CD4-positive, CD25-positive, alpha-beta regulatory T cell (primary cell): ENCODE data around the gene ELMO1. TPM values are rescaled to one million over a fixed set of nuclear protein-coding genes. Genes with fewer than 3 reads are reported as not detected.

Experiments
- ATAC-seq, 2 donors: fragments of 150-1000 bp; cut with Tn5 transposase; one replicate each; pipeline ENCODE4 v1.10.0; 2021; ENCODE audit warnings: low read depth in 2 of 2, moderate number of reproducible peaks in 2 of 2, moderate library complexity in 1 of 2
- DNase-seq, 3 donors: peaks; one replicate each; pipeline versions ENCODE4 v3.0.0 to v3.0.0-alpha.2; 2012 to 2022; ENCODE audit warnings: mixed read lengths in 1 of 3
- H3K27ac ChIP-seq: one replicate; pipeline ENCODE4 v1.7.0; 2013; ENCODE audit warnings: mild to moderate bottlenecking, low read length; ENCODE audit not compliant: insufficient read depth, poor library complexity, severe bottlenecking
- H3K27me3 ChIP-seq: one replicate; pipeline ENCODE4 v1.7.0; 2013; ENCODE audit warnings: low read length; ENCODE audit not compliant: control insufficient read depth, insufficient read depth
- H3K36me3 ChIP-seq: one replicate; pipeline ENCODE4 v1.7.0; 2013; ENCODE audit warnings: mild to moderate bottlenecking, low read length, moderate library complexity; ENCODE audit not compliant: control insufficient read depth, insufficient read depth
- H3K4me1 ChIP-seq: 2 replicates; pipeline ENCODE4 v1.7.0; 2013; ENCODE audit warnings: mild to moderate bottlenecking, low read length; ENCODE audit not compliant: insufficient read depth, control insufficient read depth, poor library complexity, severe bottlenecking
- H3K4me3 ChIP-seq: one replicate; pipeline ENCODE4 v1.7.0; 2013; ENCODE audit warnings: low read depth, mild to moderate bottlenecking, low read length, moderate library complexity
- H3K9me3 ChIP-seq, 2 experiments: 1 replicate in 1 of 2; 2 replicates in 1 of 2; pipeline ENCODE4 v1.7.0; 2013; ENCODE audit warnings: low read length in 2 of 2, mild to moderate bottlenecking in 1 of 2, moderate library complexity in 1 of 2; ENCODE audit not compliant: control insufficient read depth in 2 of 2
- H3K27ac Mint-ChIP-seq, 3 donors: one replicate each; pipeline ENCODE4 v1.8.0; 2020 to 2022; ENCODE audit warnings: mild to moderate bottlenecking in 3 of 3, mixed read lengths in 3 of 3, moderate library complexity in 2 of 3
- H3K27me3 Mint-ChIP-seq: one replicate; pipeline ENCODE4 v1.8.0; 2022; ENCODE audit warnings: mild to moderate bottlenecking, mixed read lengths
- H3K36me3 Mint-ChIP-seq: one replicate; pipeline ENCODE4 v1.8.0; 2020; ENCODE audit warnings: mixed read lengths
- H3K4me1 Mint-ChIP-seq, 4 donors: one replicate each; pipeline ENCODE4 v1.8.0; 2020 to 2022; ENCODE audit warnings: mixed read lengths in 4 of 4, mild to moderate bottlenecking in 1 of 4
- H3K4me3 Mint-ChIP-seq, 4 donors: one replicate each; pipeline ENCODE4 v1.8.0; 2020 to 2022; ENCODE audit warnings: mild to moderate bottlenecking in 4 of 4, mixed read lengths in 4 of 4, moderate library complexity in 3 of 4
- H3K9me3 Mint-ChIP-seq, 7 donors: one replicate each; pipeline ENCODE4 v1.8.0; 2020 to 2022; ENCODE audit warnings: mixed read lengths in 7 of 7, mild to moderate bottlenecking in 3 of 7, moderate library complexity in 2 of 7
- polyA plus RNA-seq, 4 donors: library from polyadenylated mRNA; unstranded; fragments of 300-500 nt; fragmentation: Illumina TruSeq; gene quantifications; one replicate each; pipeline ENCODE4 v1.2.3, GENCODE V29; 2021
- total RNA-seq: library from RNA; stranded (reverse); gene quantifications from one replicate; pipeline ENCODE4 v1.2.3, GENCODE V29; 2022

The ELMO1 gene
- total and polyA plus RNA-seq, 5 donors from 2014 or later: 39.5 to 162 (median 53.5) TPM

- H3K4me3 Mint-ChIP-seq: no peak overlapping the region
- peaks cover 40% of the 10 kb centered on the region for H3K36me3 Mint-ChIP-seq
- peaks cover 0 to 2% (median 0%) of the 10 kb centered on the region in 7 donors for H3K9me3 Mint-ChIP-seq
- Histone ChIP-seq H3K27me3 (no peaks in the 10 kb centered on the region), H3K36me3 (peaks cover 9% of the 10 kb centered on the region), H3K4me1 (no peaks in the 10 kb centered on the region), H3K4me3 (no peak overlapping the region), H3K27ac (no peak overlapping the region), H3K9me3 (no peaks in the 10 kb centered on the region)
- peaks cover 15 to 45% (median 26%) of the 10 kb centered on the region in 4 donors for H3K4me1 Mint-ChIP-seq
- H3K27ac Mint-ChIP-seq: peak overlapping the region in 1 of 3 donors; percentile 30
- H3K27me3 Mint-ChIP-seq: no peaks in the 10 kb centered on the region
- DNase-seq: no peak
- ATAC-seq: no peak
Observed at GRCh38 chr7:37110660-37111424, 337.8 kb downstream of the ELMO1 start.

- no peak overlapping the region for H3K4me3 Mint-ChIP-seq
- no peaks in the 10 kb centered on the region for H3K4me1 ChIP-seq
- no peak overlapping the region for H3K27ac ChIP-seq
- no peak overlapping the region for H3K27ac Mint-ChIP-seq
- peaks cover 10 to 48% (median 27%) of the 10 kb centered on the region in 4 donors for H3K4me1 Mint-ChIP-seq
- no peak overlapping the region for H3K4me3 ChIP-seq
- no peaks in the 10 kb centered on the region for H3K27me3 Mint-ChIP-seq
- peaks cover 0 to 2% (median 0%) of the 10 kb centered on the region in 7 donors for H3K9me3 Mint-ChIP-seq
- peaks cover 9% of the 10 kb centered on the region for H3K36me3 ChIP-seq
- DNase-seq: no peak
- ATAC-seq: no peak
- H3K27me3 ChIP-seq: no peaks in the 10 kb centered on the region
- H3K9me3 ChIP-seq: no peaks in the 10 kb centered on the region
- H3K36me3 Mint-ChIP-seq: peaks cover 45% of the 10 kb centered on the region
Observed at GRCh38 chr7:37109843-37110242, 338.8 kb downstream of the ELMO1 start.

- no peak for ATAC-seq
- H3K4me1 Mint-ChIP-seq: peaks cover 14 to 47% (median 29%) of the 10 kb centered on the region in 4 donors
Observed at GRCh38 chr7:37109016-37109683, 339.5 kb downstream of the ELMO1 start.

GRCh38 chr7:37108615-37109014 is 340.0 kb downstream of the ELMO1 start:
- Mint-ChIP-seq H3K27ac (peak overlapping the region in 1 of 3 donors; percentile 32), H3K4me1 (peaks cover 15 to 44% (median 26%) of the 10 kb centered on the region in 4 donors), H3K4me3 (no peak overlapping the region), H3K9me3 (no peaks in the 10 kb centered on the region), H3K27me3 (no peaks in the 10 kb centered on the region), H3K36me3 (peaks cover 36% of the 10 kb centered on the region)
- ATAC-seq (no peak), DNase-seq (no peak)
- Histone ChIP-seq H3K9me3 (no peaks in the 10 kb centered on the region), H3K36me3 (peaks cover 7% of the 10 kb centered on the region), H3K4me3 (no peak overlapping the region), H3K27ac (no peak overlapping the region), H3K4me1 (no peaks in the 10 kb centered on the region), H3K27me3 (no peaks in the 10 kb centered on the region)

More at GRCh38 chr7:37109016-37109683, 339.5 kb downstream of the ELMO1 start:
- Mint-ChIP-seq H3K36me3 (peaks cover 42% of the 10 kb centered on the region), H3K9me3 (peaks cover 0 to under 1% (median 0%) of the 10 kb centered on the region in 7 donors), H3K27ac (no peak overlapping the region), H3K27me3 (no peaks in the 10 kb centered on the region), H3K4me3 (no peak overlapping the region)
- Histone ChIP-seq H3K27ac (no peak overlapping the region), H3K36me3 (peaks cover 9% of the 10 kb centered on the region), H3K4me3 (no peak overlapping the region), H3K4me1 (no peaks in the 10 kb centered on the region), H3K9me3 (no peaks in the 10 kb centered on the region), H3K27me3 (no peaks in the 10 kb centered on the region)
- DNase-seq: no peak

- peak overlapping the region in 1 of 3 donors; percentile 29 for H3K27ac Mint-ChIP-seq
- H3K27me3 ChIP-seq: no peaks in the 10 kb centered on the region
- peaks cover 1% of the 10 kb centered on the region for H3K36me3 ChIP-seq
- H3K27me3 Mint-ChIP-seq: no peaks in the 10 kb centered on the region
- no peak for DNase-seq
- no peak overlapping the region for H3K4me3 Mint-ChIP-seq
- H3K4me3 ChIP-seq: no peak overlapping the region
- H3K9me3 ChIP-seq: no peaks in the 10 kb centered on the region
- H3K9me3 Mint-ChIP-seq: peaks cover 0 to 1% (median 0%) of the 10 kb centered on the region in 7 donors
- peaks cover 31% of the 10 kb centered on the region for H3K36me3 Mint-ChIP-seq
- H3K4me1 Mint-ChIP-seq: peaks cover 23 to 51% (median 30%) of the 10 kb centered on the region in 4 donors
- no peak for ATAC-seq
- no peaks in the 10 kb centered on the region for H3K4me1 ChIP-seq
- no peak overlapping the region for H3K27ac ChIP-seq
Observed at GRCh38 chr7:37107047-37107750, 341.5 kb downstream of the ELMO1 start.

- no peaks in the 10 kb centered on the region for H3K4me1 ChIP-seq
- peaks cover 26% of the 10 kb centered on the region for H3K36me3 Mint-ChIP-seq
Observed at GRCh38 chr7:37105762-37106161, 342.9 kb downstream of the ELMO1 start.

GRCh38 chr7:37104822-37105518 is 343.7 kb downstream of the ELMO1 start:
- no peak overlapping the region for H3K27ac ChIP-seq
- Mint-ChIP-seq H3K9me3 (peaks cover 0 to 1% (median 0%) of the 10 kb centered on the region in 7 donors), H3K27ac (peak overlapping the region in 1 of 3 donors; percentile 36), H3K27me3 (no peaks in the 10 kb centered on the region), H3K4me3 (no peak overlapping the region), H3K36me3 (peaks cover 26% of the 10 kb centered on the region), H3K4me1 (peaks cover 26 to 66% (median 37%) of the 10 kb centered on the region in 4 donors)
- DNase-seq (no peak), ATAC-seq (no peak)
- H3K9me3 ChIP-seq: no peaks in the 10 kb centered on the region
- no peaks in the 10 kb centered on the region for H3K27me3 ChIP-seq
- H3K4me3 ChIP-seq: no peak overlapping the region
- peaks cover 10% of the 10 kb centered on the region for H3K36me3 ChIP-seq
- no peaks in the 10 kb centered on the region for H3K4me1 ChIP-seq

More at GRCh38 chr7:37105762-37106161, 342.9 kb downstream of the ELMO1 start:
- Mint-ChIP-seq H3K9me3 (peaks cover 0 to 1% (median 0%) of the 10 kb centered on the region in 7 donors), H3K27me3 (no peaks in the 10 kb centered on the region), H3K4me1 (peaks cover 26 to 66% (median 33%) of the 10 kb centered on the region in 4 donors), H3K27ac (peak overlapping the region in 1 of 3 donors; percentile 16), H3K4me3 (no peak overlapping the region)
- H3K36me3 ChIP-seq: peaks cover 4% of the 10 kb centered on the region
- H3K9me3 ChIP-seq: no peaks in the 10 kb centered on the region
- H3K27me3 ChIP-seq: no peaks in the 10 kb centered on the region
- ATAC-seq (no peak), DNase-seq (no peak)
- no peak overlapping the region for H3K27ac ChIP-seq
- no peak overlapping the region for H3K4me3 ChIP-seq
